ENCODE results near the gene PREX1.

Gene PREX1

DNA sequence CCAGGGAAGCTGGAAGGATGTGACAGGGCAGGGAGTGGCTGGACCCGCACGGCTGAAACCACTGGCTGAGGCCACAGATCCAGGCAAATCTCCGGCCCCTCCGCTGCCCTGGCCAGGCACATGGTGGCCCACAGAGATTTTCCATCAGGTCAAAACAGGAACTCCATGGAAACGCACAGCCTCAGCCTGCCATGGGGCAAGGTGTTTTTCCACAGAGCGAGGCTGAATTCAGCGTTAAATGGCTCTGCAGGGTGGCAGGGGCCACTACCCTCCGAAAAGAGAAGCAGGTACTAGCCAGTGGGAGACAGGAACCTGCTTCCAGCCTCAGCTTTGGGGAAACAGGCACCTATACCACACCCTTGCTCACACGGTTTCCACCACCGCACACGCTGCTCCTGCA, 53.1 kb downstream of the PREX1 start:
- DNase-seq (ENCODE audit: low read depth in 1 of 2, low spot score in 1 of 2): no peak

DNA sequence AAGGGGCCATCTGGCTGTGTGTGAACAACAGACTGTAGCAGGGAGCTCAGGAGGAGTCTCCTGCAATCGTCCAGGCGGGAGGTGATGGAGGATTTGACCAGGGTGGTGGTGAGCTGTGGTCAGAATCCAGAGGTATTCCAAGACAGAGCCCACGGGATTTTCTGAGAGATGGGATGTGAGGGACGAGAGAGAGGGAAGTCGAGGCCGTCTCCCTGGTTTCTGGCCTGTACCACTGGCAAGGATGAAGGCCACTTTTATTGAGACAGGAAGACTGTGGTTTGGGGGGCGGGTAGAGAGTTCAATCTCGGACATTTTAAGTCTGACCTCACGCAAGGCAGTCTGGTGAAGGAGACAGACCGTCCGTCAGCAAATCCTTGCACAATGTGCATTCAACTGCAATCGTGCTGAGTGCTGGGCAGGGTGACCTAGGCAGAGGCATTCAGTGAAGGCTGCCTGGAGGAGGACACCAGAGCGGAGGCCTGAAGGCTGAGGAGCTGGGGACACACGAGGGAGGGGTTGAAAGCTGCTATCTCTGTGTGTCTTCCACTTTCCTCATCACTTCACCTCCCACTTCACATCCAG, 53.9 kb downstream of the PREX1 start:
- no peak overlapping the region for H3K4me3 ChIP-seq (replicated peaks; ENCODE audit: insufficient read depth, low read length)
- no peak for TF ChIP-seq GABPA (IDR thresholded peaks at IDR 0.05; ENCODE audit: low read depth)
- H3K27ac ChIP-seq (replicated peaks): peak overlapping the region; percentile 63
- peak; percentile 85 to 94 for DNase-seq (ENCODE audit: low read depth in 1 of 2, low spot score in 1 of 2)
- no peaks in the 10 kb centered on the region for H3K27me3 ChIP-seq (ENCODE audit: insufficient read depth, poor library complexity, severe bottlenecking)

More for the DNA sequence above, 53.1 kb downstream of the PREX1 start:
- no peak overlapping the region for H3K4me3 ChIP-seq (replicated peaks; ENCODE audit: insufficient read depth, low read length)
- H3K27me3 ChIP-seq (ENCODE audit: insufficient read depth, poor library complexity, severe bottlenecking): no peaks in the 10 kb centered on the region
- peak overlapping the region; percentile 63 for H3K27ac ChIP-seq (replicated peaks)
- TF ChIP-seq SPI1 (IDR thresholded peaks at IDR 0.05; ENCODE audit: borderline replicate concordance, low read depth): peak; percentile 68; the same call in 1 of the 2 replicates
- TF ChIP-seq, protein P1, sequence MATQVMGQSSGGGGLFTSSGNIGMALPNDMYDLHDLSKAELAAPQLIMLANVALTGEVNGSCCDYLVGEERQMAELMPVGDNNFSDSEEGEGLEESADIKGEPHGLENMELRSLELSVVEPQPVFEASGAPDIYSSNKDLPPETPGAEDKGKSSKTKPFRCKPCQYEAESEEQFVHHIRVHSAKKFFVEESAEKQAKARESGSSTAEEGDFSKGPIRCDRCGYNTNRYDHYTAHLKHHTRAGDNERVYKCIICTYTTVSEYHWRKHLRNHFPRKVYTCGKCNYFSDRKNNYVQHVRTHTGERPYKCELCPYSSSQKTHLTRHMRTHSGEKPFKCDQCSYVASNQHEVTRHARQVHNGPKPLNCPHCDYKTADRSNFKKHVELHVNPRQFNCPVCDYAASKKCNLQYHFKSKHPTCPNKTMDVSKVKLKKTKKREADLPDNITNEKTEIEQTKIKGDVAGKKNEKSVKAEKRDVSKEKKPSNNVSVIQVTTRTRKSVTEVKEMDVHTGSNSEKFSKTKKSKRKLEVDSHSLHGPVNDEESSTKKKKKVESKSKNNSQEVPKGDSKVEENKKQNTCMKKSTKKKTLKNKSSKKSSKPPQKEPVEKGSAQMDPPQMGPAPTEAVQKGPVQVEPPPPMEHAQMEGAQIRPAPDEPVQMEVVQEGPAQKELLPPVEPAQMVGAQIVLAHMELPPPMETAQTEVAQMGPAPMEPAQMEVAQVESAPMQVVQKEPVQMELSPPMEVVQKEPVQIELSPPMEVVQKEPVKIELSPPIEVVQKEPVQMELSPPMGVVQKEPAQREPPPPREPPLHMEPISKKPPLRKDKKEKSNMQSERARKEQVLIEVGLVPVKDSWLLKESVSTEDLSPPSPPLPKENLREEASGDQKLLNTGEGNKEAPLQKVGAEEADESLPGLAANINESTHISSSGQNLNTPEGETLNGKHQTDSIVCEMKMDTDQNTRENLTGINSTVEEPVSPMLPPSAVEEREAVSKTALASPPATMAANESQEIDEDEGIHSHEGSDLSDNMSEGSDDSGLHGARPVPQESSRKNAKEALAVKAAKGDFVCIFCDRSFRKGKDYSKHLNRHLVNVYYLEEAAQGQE (IDR thresholded peaks at IDR 0.05; ENCODE audit: insufficient replicate concordance, low read depth): no peak

DNA sequence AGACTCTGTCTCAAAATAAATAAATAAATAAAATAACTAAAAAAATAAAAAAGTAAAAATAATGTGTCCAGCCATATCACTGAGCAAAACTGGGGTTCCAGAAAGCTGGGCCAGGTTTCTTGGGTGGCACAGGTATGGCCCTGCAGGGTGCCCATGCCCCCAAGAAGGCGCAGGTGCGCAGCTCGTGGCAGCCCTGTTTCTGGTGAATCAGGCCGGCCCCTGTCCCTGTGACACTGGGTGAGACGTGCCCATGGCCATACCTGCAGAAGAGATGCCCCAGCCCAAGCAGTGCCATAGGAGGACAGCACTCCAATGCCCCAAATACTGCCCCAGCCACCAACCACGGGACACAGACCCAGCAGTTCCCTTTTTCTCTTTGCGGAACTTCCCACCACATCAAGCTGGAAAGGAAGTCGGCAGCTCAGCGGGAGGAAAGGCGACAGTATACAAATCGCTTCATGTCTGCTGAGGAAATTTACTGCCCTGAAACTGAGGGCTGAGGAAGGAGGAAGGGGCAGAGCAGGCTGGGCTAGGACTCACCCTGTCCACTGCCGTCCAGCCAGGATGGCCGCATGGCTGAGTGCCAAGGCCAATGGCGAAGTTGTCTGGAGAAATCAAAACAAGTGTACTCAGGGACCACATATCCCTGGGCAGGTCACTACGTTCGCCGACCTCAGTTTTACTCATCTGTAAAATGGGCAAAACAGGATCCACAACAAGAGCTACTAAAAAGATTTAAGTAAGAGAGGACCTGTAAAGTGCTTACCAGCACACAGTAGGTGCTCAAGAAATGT, 55.4 kb downstream of the PREX1 start:
- peak; percentile 88 to 96 for DNase-seq (ENCODE audit: low read depth in 1 of 2, low spot score in 1 of 2)
- TF ChIP-seq SPI1 (IDR thresholded peaks at IDR 0.05; ENCODE audit: borderline replicate concordance, low read depth) (peak; percentile 100), POLR2AphosphoS5 (IDR thresholded peaks at IDR 0.05; ENCODE audit: low read depth) (peak; percentile 80), GABPA (IDR thresholded peaks at IDR 0.05; ENCODE audit: low read depth) (no peak)
- TF ChIP-seq, protein P1 (IDR thresholded peaks at IDR 0.05; ENCODE audit: insufficient replicate concordance, low read depth): no peak
- TF ChIP-seq, protein P2, sequence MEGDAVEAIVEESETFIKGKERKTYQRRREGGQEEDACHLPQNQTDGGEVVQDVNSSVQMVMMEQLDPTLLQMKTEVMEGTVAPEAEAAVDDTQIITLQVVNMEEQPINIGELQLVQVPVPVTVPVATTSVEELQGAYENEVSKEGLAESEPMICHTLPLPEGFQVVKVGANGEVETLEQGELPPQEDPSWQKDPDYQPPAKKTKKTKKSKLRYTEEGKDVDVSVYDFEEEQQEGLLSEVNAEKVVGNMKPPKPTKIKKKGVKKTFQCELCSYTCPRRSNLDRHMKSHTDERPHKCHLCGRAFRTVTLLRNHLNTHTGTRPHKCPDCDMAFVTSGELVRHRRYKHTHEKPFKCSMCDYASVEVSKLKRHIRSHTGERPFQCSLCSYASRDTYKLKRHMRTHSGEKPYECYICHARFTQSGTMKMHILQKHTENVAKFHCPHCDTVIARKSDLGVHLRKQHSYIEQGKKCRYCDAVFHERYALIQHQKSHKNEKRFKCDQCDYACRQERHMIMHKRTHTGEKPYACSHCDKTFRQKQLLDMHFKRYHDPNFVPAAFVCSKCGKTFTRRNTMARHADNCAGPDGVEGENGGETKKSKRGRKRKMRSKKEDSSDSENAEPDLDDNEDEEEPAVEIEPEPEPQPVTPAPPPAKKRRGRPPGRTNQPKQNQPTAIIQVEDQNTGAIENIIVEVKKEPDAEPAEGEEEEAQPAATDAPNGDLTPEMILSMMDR (IDR thresholded peaks at IDR 0.05; ENCODE audit: insufficient read depth, low read length): no peak

DNA sequence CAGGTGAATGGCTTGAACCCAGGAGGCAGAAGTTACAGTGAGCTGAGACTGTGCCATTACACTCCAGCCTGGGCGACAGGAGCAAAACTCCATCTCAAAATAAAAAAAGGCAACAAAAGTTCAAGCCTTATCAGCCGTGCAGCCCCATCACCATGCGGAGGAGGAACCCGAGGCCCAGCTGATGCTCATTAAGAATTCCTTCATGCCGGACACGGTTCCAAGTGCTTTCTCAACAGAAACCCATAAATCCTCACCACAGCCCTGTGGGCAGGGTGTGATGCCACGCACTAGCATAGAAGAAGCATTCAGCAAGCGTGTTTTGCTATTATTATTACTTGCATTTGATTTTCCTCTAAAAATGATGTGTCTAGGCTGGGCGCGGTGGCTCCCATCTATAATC, 56.3 kb downstream of the PREX1 start:
- H3K27ac ChIP-seq (replicated peaks): peak overlapping the region; percentile 57; the same call in 1 of the 2 replicates
- peak; percentile 88 for TF ChIP-seq POLR2AphosphoS5 (IDR thresholded peaks at IDR 0.05; ENCODE audit: low read depth)
- TF ChIP-seq SPI1 (IDR thresholded peaks at IDR 0.05; ENCODE audit: borderline replicate concordance, low read depth): no peak
- peak in 1 of 2 experiments; percentile 63 for DNase-seq (ENCODE audit: low read depth in 1 of 2, low spot score in 1 of 2)
- H3K4me3 ChIP-seq (replicated peaks; ENCODE audit: insufficient read depth, low read length): no peak overlapping the region
- H3K27me3 ChIP-seq (ENCODE audit: insufficient read depth, poor library complexity, severe bottlenecking): no peaks in the 10 kb centered on the region

More for the DNA sequence above, 55.4 kb downstream of the PREX1 start:
- Histone ChIP-seq H3K27me3 (ENCODE audit: insufficient read depth, poor library complexity, severe bottlenecking) (no peaks in the 10 kb centered on the region), H3K4me3 (replicated peaks; ENCODE audit: insufficient read depth, low read length) (no peak overlapping the region), H3K27ac (replicated peaks) (peak overlapping the region; percentile 57)

DNA sequence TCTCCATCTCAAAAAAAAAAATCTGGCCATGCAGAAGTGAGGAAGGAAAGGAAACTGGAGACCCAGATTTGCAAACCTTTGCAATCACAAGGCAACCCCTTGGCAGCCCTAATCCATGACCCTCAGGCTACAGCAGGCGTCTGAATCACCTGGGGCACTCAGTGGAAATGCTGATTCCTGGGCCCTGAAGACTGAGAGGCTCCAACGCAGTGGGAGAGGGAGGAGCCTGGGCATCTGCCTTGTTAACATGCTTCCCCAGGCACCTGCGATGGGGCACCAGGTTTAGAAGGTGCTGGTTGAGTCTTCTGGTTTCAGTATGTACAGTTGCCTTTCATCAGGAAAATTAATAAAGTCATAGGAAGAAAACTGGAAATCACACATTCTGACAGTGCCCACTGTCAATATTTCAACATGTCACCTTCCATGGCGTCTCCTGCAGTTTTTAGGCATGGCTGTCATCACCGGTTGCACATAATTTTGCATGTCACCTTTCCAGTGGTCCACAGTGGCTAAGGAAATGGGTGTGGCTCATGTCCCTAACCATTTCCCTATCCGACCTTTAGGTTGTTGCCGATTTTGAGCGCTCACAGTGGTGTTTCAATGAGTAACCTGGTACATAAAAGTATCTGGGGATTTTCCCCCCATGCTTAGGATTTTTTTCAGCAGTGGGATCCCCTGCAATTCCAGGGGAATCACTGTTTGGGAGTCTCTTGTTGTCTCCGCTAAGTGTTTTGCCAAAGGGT, 56.9 kb downstream of the PREX1 start:
- no peak overlapping the region for H3K4me3 ChIP-seq (replicated peaks; ENCODE audit: insufficient read depth, low read length)
- no peak overlapping the region for H3K27ac ChIP-seq (replicated peaks)
- no peak for DNase-seq (ENCODE audit: low read depth in 1 of 2, low spot score in 1 of 2)
- TF ChIP-seq POLR2AphosphoS5 (IDR thresholded peaks at IDR 0.05; ENCODE audit: low read depth): no peak
- no peak for TF ChIP-seq SPI1 (IDR thresholded peaks at IDR 0.05; ENCODE audit: borderline replicate concordance, low read depth)
- no peak for TF ChIP-seq GABPA (IDR thresholded peaks at IDR 0.05; ENCODE audit: low read depth)
- TF ChIP-seq, protein P1 (IDR thresholded peaks at IDR 0.05; ENCODE audit: insufficient replicate concordance, low read depth): no peak
- TF ChIP-seq, protein P2 (IDR thresholded peaks at IDR 0.05; ENCODE audit: insufficient read depth, low read length): no peak
- H3K27me3 ChIP-seq (ENCODE audit: insufficient read depth, poor library complexity, severe bottlenecking): no peaks in the 10 kb centered on the region

Measured in HL-60 (cell line).